SK-N-SH (cell line): ENCODE results near the gene HRCT1. TPM values are rescaled to one million over a fixed set of nuclear protein-coding genes. Genes with fewer than 3 reads are reported as not detected.

ENCODE experiments used
- CTCF ChIA-PET: fragments of 300-600, 350-600 bp; formaldehyde crosslinking; extraction: SDS; loops from one replicate; lab custom pipeline; 2021; lab: Yijun Ruan, JAX
- POLR2A ChIA-PET: fragments of 350-600 bp; sonication (Branson Sonifier 250); formaldehyde crosslinking; extraction: SDS; loops from one replicate; lab custom pipeline; 2020; ENCODE audit warnings: antibody characterized with exemption, inconsistent platforms; lab: Yijun Ruan, JAX
- DNase-seq: peaks from one replicate; pipeline ENCODE4 v3.0.0; 2012
- H2AFZ ChIP-seq: fragments of 200-600 bp; sonication (generic); 2 replicates; pipeline ENCODE4 v1.8.1; 2016; ENCODE audit warnings: antibody characterized with exemption, mild to moderate bottlenecking, low read depth
- H3F3A ChIP-seq: fragments of 200-600 bp; sonication (generic); replicated peaks from 2 replicates; pipeline ENCODE3; 2016; ENCODE audit warnings: antibody characterized with exemption, mild to moderate bottlenecking; ENCODE audit not compliant: insufficient read depth
- H3K27ac ChIP-seq, 2 experiments: fragments of 200-500 bp in 1 of 2; fragments of 200-600 bp in 1 of 2; sonication (Bioruptor generic) in 1 of 2; sonication (generic), shearing (Covaris generic) in 1 of 2; 2 replicates each; pipeline versions ENCODE4 v1.5.1 to v1.6.1; 2014 to 2016; ENCODE audit warnings: low read depth in 2 of 2, inconsistent platforms in 1 of 2, low read length in 1 of 2, mild to moderate bottlenecking in 1 of 2, mixed read lengths in 1 of 2
- H3K27me3 ChIP-seq: fragments of 200-600 bp; sonication (generic), shearing (Covaris generic); 2 replicates; pipeline ENCODE4 v1.6.1; 2016; ENCODE audit warnings: mixed run types; ENCODE audit not compliant: insufficient read depth
- H3K36me3 ChIP-seq, 2 experiments: fragments of 200-500 bp in 1 of 2; fragments of 200-600 bp in 1 of 2; sonication (Bioruptor generic) in 1 of 2; sonication (generic) in 1 of 2; replicated peaks in 1 of 2; 2 replicates each; pipeline versions ENCODE3 to v1.5.1; 2014 to 2016; ENCODE audit warnings: low read length in 1 of 2, mild to moderate bottlenecking in 1 of 2; ENCODE audit not compliant: insufficient read depth in 2 of 2, control insufficient read depth in 1 of 2
- H3K4me1 ChIP-seq, 2 experiments: fragments of 200-500 bp in 1 of 2; fragments of 200-600 bp in 1 of 2; sonication (Bioruptor generic) in 1 of 2; sonication (generic), shearing (Covaris generic) in 1 of 2; 2 replicates each; pipeline versions ENCODE4 v1.5.1 to v1.6.1; 2014 to 2016; ENCODE audit warnings: low read depth in 1 of 2, low read length in 1 of 2, mixed run types in 1 of 2; ENCODE audit not compliant: insufficient read depth in 2 of 2, control insufficient read depth in 1 of 2
- H3K4me2 ChIP-seq: fragments of 200-600 bp; sonication (generic), shearing (Covaris generic); 2 replicates; pipeline ENCODE4 v1.6.1; 2017; ENCODE audit warnings: mixed run types
- H3K4me3 ChIP-seq, 2 experiments: fragments of 200-500 bp in 1 of 2; fragments of 200-600 bp in 1 of 2; sonication (Bioruptor generic) in 1 of 2; sonication (generic), shearing (Covaris generic) in 1 of 2; 2 replicates each; pipeline versions ENCODE4 v1.5.1 to v1.8.1; 2014 to 2016; ENCODE audit warnings: low read depth in 2 of 2, inconsistent platforms in 1 of 2, low read length in 1 of 2, mild to moderate bottlenecking in 1 of 2, mixed read lengths in 1 of 2, moderate library complexity in 1 of 2
- H3K79me2 ChIP-seq: fragments of 200-600 bp; sonication (generic); 2 replicates; pipeline ENCODE4 v1.8.1; 2017; ENCODE audit warnings: mild to moderate bottlenecking; ENCODE audit not compliant: insufficient read depth
- H3K9ac ChIP-seq: fragments of 200-600 bp; sonication (generic); 2 replicates; pipeline ENCODE4 v1.6.1; 2017; ENCODE audit warnings: mixed run types
- H3K9me2 ChIP-seq: fragments of 200-600 bp; sonication (generic); 2 replicates; pipeline ENCODE4 v1.6.1; 2017; ENCODE audit warnings: mixed run types
- H3K9me3 ChIP-seq: fragments of 200-600 bp; sonication (generic); 2 replicates; pipeline ENCODE4 v1.6.1; 2017; ENCODE audit warnings: mixed run types, mild to moderate bottlenecking, moderate library complexity
- H4K20me1 ChIP-seq: fragments of 200-600 bp; sonication (generic); 2 replicates; pipeline ENCODE4 v1.6.1; 2017; ENCODE audit warnings: mild to moderate bottlenecking, mixed run types; ENCODE audit not compliant: insufficient read depth
- CHD2 ChIP-seq: fragments of 150-350 bp; IDR thresholded peaks from 2 replicates; pipeline ENCODE4 v1.6.1; 2018; ENCODE audit warnings: low read length; ENCODE audit not compliant: partially characterized antibody
- EP300 ChIP-seq, 2 experiments: IDR thresholded peaks; 2 replicates each; pipeline versions ENCODE4 v1.4.0 to v1.6.1; 2012; ENCODE audit warnings: borderline replicate concordance in 1 of 2, low read depth in 1 of 2, low read length in 1 of 2
- FOXJ3 ChIP-seq: sonication (generic); formaldehyde crosslinking; IDR thresholded peaks from 2 replicates; pipeline ENCODE4 v1.5.1; 2020; ENCODE audit warnings: mild to moderate bottlenecking, missing genetic modification reagents
- FOXM1 ChIP-seq: IDR thresholded peaks from 2 replicates; pipeline ENCODE4 v1.4.0; 2012; ENCODE audit warnings: low read depth, mild to moderate bottlenecking
- PBX3 ChIP-seq: IDR thresholded peaks from 2 replicates; pipeline ENCODE4; 2012
- POLR2AphosphoS5 ChIP-seq: IDR thresholded peaks from 2 replicates; pipeline ENCODE4 v1.6.1; 2012; ENCODE audit warnings: low read depth, low read length
- SIN3A ChIP-seq: IDR thresholded peaks from 2 replicates; pipeline ENCODE4 v1.6.1; 2012; ENCODE audit warnings: low read depth, mild to moderate bottlenecking, low read length, moderate library complexity, borderline replicate concordance
- SMC3 ChIP-seq: IDR thresholded peaks from 2 replicates; pipeline ENCODE4 v1.6.1; 2012; ENCODE audit warnings: low read depth, low read length, improper control_type of control experiment
- TCF12 ChIP-seq: IDR thresholded peaks from 2 replicates; pipeline ENCODE4 v1.4.0; 2012
- TEAD4 ChIP-seq: IDR thresholded peaks from 2 replicates; pipeline ENCODE4 v1.4.0; 2012; ENCODE audit warnings: mild to moderate bottlenecking, borderline replicate concordance; ENCODE audit not compliant: insufficient read depth
- WGBS: methylation state at CpG from one replicate; pipeline ENCODE4 v1.1.6; 2017; ENCODE audit warnings: low lambda C conversion rate; 5-methylcytosine and 5-hydroxymethylcytosine counted together
- polyA plus RNA-seq, 3 experiments: library from polyadenylated mRNA; depleted of rRNA; stranded (reverse); fragments of >200 nt; gene quantifications; 2 replicates each; pipeline ENCODE4 v1.2.3, GENCODE V29; 2012
- TF ChIP-seq, protein P1 (sequence below): IDR thresholded peaks from 2 replicates; pipeline ENCODE4 v1.4.0; 2012; ENCODE audit warnings: low read depth, borderline replicate concordance

HRCT1 gene
- polyA plus RNA-seq, 1 of the 3 experiments (the other 2 are of a cell fraction) = 3.0 TPM

- DNase-seq = no peak
- no peak overlapping the region for H3K27ac ChIP-seq
- WGBS = 66% methylated on average over 2 of the region's 2 CpGs
- ChIA-PET POLR2A (no interaction called here), CTCF (interaction anchor here (1.2 to 2.1 kb wide), 3 partner anchors 13 to 79 kb away, joined by 3 to 9 read pairs (median 8); no protein-coding TSS in a partner anchor)
- H3K79me2 ChIP-seq = no peaks in the 10 kb centered on the region
- no peaks in the 10 kb centered on the region for H3K36me3 ChIP-seq
- H3K9ac ChIP-seq = no peak overlapping the region
- H3K4me3 ChIP-seq = no peak overlapping the region
- H3K9me3 ChIP-seq = no peaks in the 10 kb centered on the region
- no peaks in the 10 kb centered on the region for H3K27me3 ChIP-seq
- no peaks in the 10 kb centered on the region for H3K9me2 ChIP-seq
- no peak for TF ChIP-seq FOXJ3
- TF ChIP-seq SMC3 = no peak
- no peak for TF ChIP-seq FOXM1
- TF ChIP-seq, protein P1, sequence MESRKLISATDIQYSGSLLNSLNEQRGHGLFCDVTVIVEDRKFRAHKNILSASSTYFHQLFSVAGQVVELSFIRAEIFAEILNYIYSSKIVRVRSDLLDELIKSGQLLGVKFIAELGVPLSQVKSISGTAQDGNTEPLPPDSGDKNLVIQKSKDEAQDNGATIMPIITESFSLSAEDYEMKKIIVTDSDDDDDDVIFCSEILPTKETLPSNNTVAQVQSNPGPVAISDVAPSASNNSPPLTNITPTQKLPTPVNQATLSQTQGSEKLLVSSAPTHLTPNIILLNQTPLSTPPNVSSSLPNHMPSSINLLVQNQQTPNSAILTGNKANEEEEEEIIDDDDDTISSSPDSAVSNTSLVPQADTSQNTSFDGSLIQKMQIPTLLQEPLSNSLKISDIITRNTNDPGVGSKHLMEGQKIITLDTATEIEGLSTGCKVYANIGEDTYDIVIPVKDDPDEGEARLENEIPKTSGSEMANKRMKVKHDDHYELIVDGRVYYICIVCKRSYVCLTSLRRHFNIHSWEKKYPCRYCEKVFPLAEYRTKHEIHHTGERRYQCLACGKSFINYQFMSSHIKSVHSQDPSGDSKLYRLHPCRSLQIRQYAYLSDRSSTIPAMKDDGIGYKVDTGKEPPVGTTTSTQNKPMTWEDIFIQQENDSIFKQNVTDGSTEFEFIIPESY = no peak
- H2AFZ ChIP-seq = no peak overlapping the region
- no peaks in the 10 kb centered on the region for H3F3A ChIP-seq
- H3K4me1 ChIP-seq = no peaks in the 10 kb centered on the region; a peak in 1 of 4 replicates
- H4K20me1 ChIP-seq = no peaks in the 10 kb centered on the region
- H3K4me2 ChIP-seq = no peak overlapping the region
These were observed 37.1 kb upstream of the HRCT1 start for GRCh38 chr9:35868933-35869332.

DNA sequence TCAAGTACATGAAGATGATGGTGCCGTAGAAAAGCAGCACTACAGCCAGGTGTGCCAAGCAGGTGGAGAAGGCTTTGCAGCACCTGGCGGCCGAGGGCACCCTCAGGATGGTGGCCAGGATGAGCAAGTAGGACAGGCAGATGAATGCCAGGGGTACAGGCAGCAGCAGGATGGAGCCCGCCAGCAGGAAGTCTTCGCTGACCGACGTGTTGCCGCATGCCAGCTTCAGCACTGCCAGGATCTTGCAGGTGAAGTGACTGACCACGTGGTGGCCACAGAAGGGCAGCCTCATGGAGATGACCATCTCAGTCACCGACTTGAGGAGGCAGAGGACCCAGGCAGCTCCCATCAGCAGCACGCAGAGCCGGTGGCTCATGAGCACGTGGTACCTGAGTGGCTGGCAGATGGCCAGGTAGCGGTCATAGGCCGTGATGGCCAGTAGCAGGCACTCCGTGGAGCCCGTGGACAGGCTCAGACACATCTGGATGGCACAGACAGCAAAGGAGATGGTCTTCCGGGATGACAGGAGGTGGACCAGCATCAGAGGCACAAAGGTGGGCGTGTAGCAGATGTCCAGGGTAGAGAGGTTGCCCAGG is 36.3 kb upstream of the HRCT1 start:
- Histone ChIP-seq H3K9ac (no peak overlapping the region), H4K20me1 (no peaks in the 10 kb centered on the region), H2AFZ (no peak overlapping the region), H3K9me2 (no peaks in the 10 kb centered on the region), H3K79me2 (no peaks in the 10 kb centered on the region), H3K4me3 (no peak overlapping the region), H3F3A (no peaks in the 10 kb centered on the region)
- CTCF ChIA-PET = interaction anchor here (1.2 kb wide), 2 partner anchors 9 to 43 kb away, joined by 3 to 5 read pairs; no protein-coding TSS in a partner anchor
- POLR2A ChIA-PET = no interaction called here
- TF ChIP-seq TEAD4 (no peak), FOXM1 (no peak), PBX3 (no peak), POLR2AphosphoS5 (no peak), EP300 (IDR thresholded peaks at IDR 0.05; ENCODE audit: borderline replicate concordance in 1 of 2, low read depth in 1 of 2, low read length in 1 of 2) (no peak), FOXJ3 (no peak), TCF12 (no peak), SIN3A (no peak), CHD2 (no peak)
- TF ChIP-seq, protein P1 = no peak
- TF ChIP-seq, all 33 proteins: peak for 0
- WGBS = 67% methylated on average over 10 of the region's 19 CpGs
- Histone ChIP-seq H3K4me1 (no peaks in the 10 kb centered on the region; a peak in 1 of 4 replicates), H3K9me3 (no peaks in the 10 kb centered on the region), H3K27me3 (no peaks in the 10 kb centered on the region), H3K4me2 (no peak overlapping the region), H3K27ac (no peak overlapping the region), H3K36me3 (no peaks in the 10 kb centered on the region)
- no peak for DNase-seq
